KMS-11 (cell line): Measurements from ENCODE around the gene TMEM229B.

Experiments used
- H2AFZ ChIP-seq: fragments of 200-600 bp; sonication (generic); 2 replicates; pipeline ENCODE4 v1.6.1; 2016; ENCODE audit warnings: antibody characterized with exemption, mixed run types, low read depth
- H3K27ac ChIP-seq: fragments of 200-600 bp; sonication (generic); 2 replicates; pipeline ENCODE4 v1.6.1; 2016; ENCODE audit warnings: mild to moderate bottlenecking, mixed run types
- H3K27me3 ChIP-seq: fragments of 200-600 bp; sonication (generic); 2 replicates; pipeline ENCODE4 v1.6.1; 2017; ENCODE audit warnings: mild to moderate bottlenecking, low read depth, mixed run types, moderate library complexity; ENCODE audit not compliant: insufficient read depth
- H3K36me3 ChIP-seq: fragments of 200-600 bp; sonication (generic); 2 replicates; pipeline ENCODE4 v1.6.1; 2017; ENCODE audit warnings: mild to moderate bottlenecking, mixed run types; ENCODE audit not compliant: insufficient read depth
- H3K4me1 ChIP-seq: fragments of 200-600 bp; sonication (generic); 2 replicates; pipeline ENCODE4 v1.6.1; 2016; ENCODE audit warnings: mild to moderate bottlenecking, low read depth, mixed run types; ENCODE audit not compliant: poor library complexity, severe bottlenecking
- H3K4me2 ChIP-seq: fragments of 200-600 bp; sonication (generic); 2 replicates; pipeline ENCODE4 v1.7.0; 2016; ENCODE audit warnings: mild to moderate bottlenecking, mixed run types
- H3K4me3 ChIP-seq: fragments of 200-600 bp; sonication (generic); IDR thresholded peaks from 2 replicates; pipeline ENCODE4 v1.6.1; 2017; ENCODE audit warnings: low read depth, low read length, mixed read lengths; ENCODE audit not compliant: insufficient read depth
- H3K79me2 ChIP-seq: fragments of 200-600 bp; sonication (generic); 2 replicates; pipeline ENCODE4 v1.6.1; 2016; ENCODE audit warnings: low read depth, mixed run types; ENCODE audit not compliant: insufficient read depth
- H3K9ac ChIP-seq: fragments of 200-600 bp; sonication (generic); 2 replicates; pipeline ENCODE4 v1.6.1; 2016; ENCODE audit warnings: mild to moderate bottlenecking, mixed run types
- H4K20me1 ChIP-seq: fragments of 200-600 bp; sonication (generic); 2 replicates; pipeline ENCODE4 v1.6.1; 2016; ENCODE audit warnings: mild to moderate bottlenecking, mixed run types; ENCODE audit not compliant: insufficient read depth
- TF ChIP-seq, protein P1 (sequence below): fragments of 200-600 bp; sonication (generic); conservative IDR thresholded peaks from 2 replicates; pipeline ENCODE4 v1.6.1; 2017; ENCODE audit warnings: low read depth, mild to moderate bottlenecking, antibody characterized with exemption, low read length, moderate library complexity, mixed read lengths

Gene TMEM229B

DNA sequence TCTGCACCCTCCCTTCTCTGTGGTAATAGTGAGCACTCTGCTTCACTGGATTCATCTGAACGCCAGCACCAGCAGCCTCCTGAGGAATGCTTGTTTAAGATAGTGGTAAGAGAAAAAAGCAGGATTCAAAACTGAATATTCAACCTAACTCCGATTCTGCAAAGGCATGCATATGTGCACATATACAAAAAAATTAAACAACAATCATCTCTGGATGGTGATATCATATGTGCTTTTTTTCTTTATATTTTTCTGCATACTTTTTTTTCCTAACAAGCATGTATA lies 9.8 kb downstream of the TMEM229B start:
- H3K9ac ChIP-seq: no peak overlapping the region
- H4K20me1 ChIP-seq: no peaks in the 10 kb centered on the region
- no peak overlapping the region for H2AFZ ChIP-seq
- H3K27me3 ChIP-seq: no peaks in the 10 kb centered on the region
- H3K4me2 ChIP-seq: no peak overlapping the region
- H3K36me3 ChIP-seq: no peaks in the 10 kb centered on the region
- TF ChIP-seq, protein P1, sequence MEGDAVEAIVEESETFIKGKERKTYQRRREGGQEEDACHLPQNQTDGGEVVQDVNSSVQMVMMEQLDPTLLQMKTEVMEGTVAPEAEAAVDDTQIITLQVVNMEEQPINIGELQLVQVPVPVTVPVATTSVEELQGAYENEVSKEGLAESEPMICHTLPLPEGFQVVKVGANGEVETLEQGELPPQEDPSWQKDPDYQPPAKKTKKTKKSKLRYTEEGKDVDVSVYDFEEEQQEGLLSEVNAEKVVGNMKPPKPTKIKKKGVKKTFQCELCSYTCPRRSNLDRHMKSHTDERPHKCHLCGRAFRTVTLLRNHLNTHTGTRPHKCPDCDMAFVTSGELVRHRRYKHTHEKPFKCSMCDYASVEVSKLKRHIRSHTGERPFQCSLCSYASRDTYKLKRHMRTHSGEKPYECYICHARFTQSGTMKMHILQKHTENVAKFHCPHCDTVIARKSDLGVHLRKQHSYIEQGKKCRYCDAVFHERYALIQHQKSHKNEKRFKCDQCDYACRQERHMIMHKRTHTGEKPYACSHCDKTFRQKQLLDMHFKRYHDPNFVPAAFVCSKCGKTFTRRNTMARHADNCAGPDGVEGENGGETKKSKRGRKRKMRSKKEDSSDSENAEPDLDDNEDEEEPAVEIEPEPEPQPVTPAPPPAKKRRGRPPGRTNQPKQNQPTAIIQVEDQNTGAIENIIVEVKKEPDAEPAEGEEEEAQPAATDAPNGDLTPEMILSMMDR: no peak
- H3K27ac ChIP-seq: no peak overlapping the region
- no peaks in the 10 kb centered on the region for H3K4me1 ChIP-seq
- H3K79me2 ChIP-seq: no peaks in the 10 kb centered on the region
- no peak overlapping the region for H3K4me3 ChIP-seq

DNA sequence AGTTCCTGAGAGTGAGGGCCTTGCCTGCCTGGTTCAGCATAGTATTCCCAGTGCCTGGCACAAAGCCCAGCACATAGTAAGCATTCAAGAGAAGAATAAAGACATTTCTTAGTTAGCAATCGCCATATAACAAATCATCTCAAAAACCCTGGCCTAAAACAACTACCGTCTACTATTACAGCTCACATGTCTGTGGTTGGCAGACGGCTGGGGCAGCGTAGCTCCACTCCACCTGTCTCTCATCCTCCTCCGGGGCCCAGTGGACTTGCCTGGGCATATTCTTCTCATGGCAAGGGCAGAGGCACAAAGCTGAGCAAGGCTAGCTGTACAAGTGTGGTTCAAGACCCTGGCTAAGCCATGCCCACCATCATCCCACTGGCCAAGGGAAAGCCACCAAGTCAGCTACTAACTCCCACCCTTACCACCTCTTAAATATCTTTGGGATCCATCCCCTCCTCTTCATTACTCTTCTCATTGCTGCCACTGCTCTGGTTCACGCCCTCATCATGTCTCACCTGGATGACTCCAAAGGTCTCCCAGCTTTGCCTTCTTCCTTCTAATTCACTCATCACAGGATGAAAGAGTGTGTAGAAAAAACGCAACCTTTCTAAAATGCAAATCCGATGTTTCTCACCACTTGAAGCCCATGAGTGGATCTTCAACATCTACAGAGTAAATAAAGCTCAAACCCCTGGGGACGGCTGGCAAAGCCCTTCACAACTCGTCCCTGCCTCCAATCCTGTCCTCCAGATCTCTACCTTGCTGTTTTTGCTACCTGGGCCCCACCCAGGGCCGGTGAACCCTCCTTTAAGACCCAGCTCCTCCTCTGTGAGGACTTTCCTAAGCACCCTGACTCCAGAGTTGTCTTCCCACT lies 10.4 kb downstream of the TMEM229B start:
- Histone ChIP-seq H3K4me1 (no peaks in the 10 kb centered on the region), H3K9ac (no peak overlapping the region), H3K79me2 (no peaks in the 10 kb centered on the region), H3K4me3 (no peak overlapping the region), H3K27ac (no peak overlapping the region), H3K27me3 (no peaks in the 10 kb centered on the region), H2AFZ (no peak overlapping the region), H4K20me1 (no peaks in the 10 kb centered on the region), H3K36me3 (no peaks in the 10 kb centered on the region), H3K4me2 (no peak overlapping the region)
- TF ChIP-seq, protein P1: no peak

GRCh38 chr14:67474366-67474765 lies 14.2 kb downstream of the TMEM229B start:
- H3K4me2 ChIP-seq: no peak overlapping the region
- no peak overlapping the region for H3K27ac ChIP-seq
- H3K27me3 ChIP-seq: no peaks in the 10 kb centered on the region
- no peaks in the 10 kb centered on the region for H3K79me2 ChIP-seq
- no peaks in the 10 kb centered on the region for H3K36me3 ChIP-seq
- no peak overlapping the region for H3K4me3 ChIP-seq
- H4K20me1 ChIP-seq: no peaks in the 10 kb centered on the region
- no peak overlapping the region for H3K9ac ChIP-seq
- TF ChIP-seq, protein P1: no peak
- H3K4me1 ChIP-seq: no peaks in the 10 kb centered on the region
- no peak overlapping the region for H2AFZ ChIP-seq

- Histone ChIP-seq H3K4me3 (no peak overlapping the region), H3K4me2 (no peak overlapping the region), H3K27me3 (no peaks in the 10 kb centered on the region), H3K9ac (no peak overlapping the region), H3K4me1 (no peaks in the 10 kb centered on the region), H3K27ac (no peak overlapping the region), H3K79me2 (no peaks in the 10 kb centered on the region), H4K20me1 (no peaks in the 10 kb centered on the region), H3K36me3 (no peaks in the 10 kb centered on the region), H2AFZ (no peak overlapping the region)
- TF ChIP-seq, protein P1: no peak
Observed at GRCh38 chr14:67473290-67474082, 15.0 kb downstream of the TMEM229B start.
